ENCODE data around the gene SRL.

GRCh38 chr16:4231886-4232285 is 10.0 kb downstream of the SRL start:
- no peak for TF ChIP-seq CTCF (IDR thresholded peaks at IDR 0.05)
- TF ChIP-seq POLR2A (IDR thresholded peaks at IDR 0.05), result no peak

Data from heart left ventricle (tissue), 13 donors.